Ovary (tissue), 3 donors: ENCODE data around the gene TMEM109.

Experiments used
- EP300 ChIP-seq: sonication (generic); formaldehyde crosslinking; IDR thresholded peaks from one replicate; pipeline ENCODE4 v1.6.1; 2017; ENCODE audit warnings: antibody characterized with exemption
- POLR2A ChIP-seq: fragments of 450-650 bp; IDR thresholded peaks from one replicate; pipeline ENCODE4 v1.6.1; 2017; ENCODE audit warnings: antibody characterized with exemption, mild to moderate bottlenecking, moderate library complexity
- TF ChIP-seq, protein P1 (sequence below), 3 donors: fragments of 450-650 bp in 2 of 3; fragments of 200-600 bp in 1 of 3; IDR thresholded peaks; one replicate each; pipeline versions ENCODE4 v1.5.1 to v1.8.0; 2016 to 2022; ENCODE audit warnings: antibody characterized with exemption in 3 of 3, mild to moderate bottlenecking in 1 of 3
- donor health status: DM: no; HTN: no; CAD: no.

DNA sequence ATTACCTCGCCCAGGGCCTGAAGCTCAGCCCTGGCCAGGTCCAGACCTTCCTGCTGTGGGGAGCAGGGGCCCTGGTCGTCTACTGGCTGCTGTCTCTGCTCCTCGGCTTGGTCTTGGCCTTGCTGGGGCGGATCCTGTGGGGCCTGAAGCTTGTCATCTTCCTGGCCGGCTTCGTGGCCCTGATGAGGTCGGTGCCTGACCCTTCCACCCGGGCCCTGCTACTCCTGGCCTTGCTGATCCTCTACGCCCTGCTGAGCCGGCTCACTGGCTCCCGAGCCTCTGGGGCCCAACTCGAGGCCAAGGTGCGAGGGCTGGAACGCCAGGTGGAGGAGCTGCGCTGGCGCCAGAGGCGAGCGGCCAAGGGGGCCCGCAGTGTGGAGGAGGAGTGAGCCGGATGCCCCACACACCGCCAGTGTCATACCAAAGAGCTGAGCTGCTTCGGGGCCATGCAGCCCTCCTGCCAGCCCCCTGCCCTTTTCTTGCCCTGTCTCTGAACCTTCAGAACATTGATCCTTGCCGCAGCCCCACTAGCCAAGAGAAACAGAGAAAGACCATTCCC lies 7.9 kb downstream of the TMEM109 start:
- TF ChIP-seq POLR2A (no peak), EP300 (no peak)
- TF ChIP-seq, protein P1, sequence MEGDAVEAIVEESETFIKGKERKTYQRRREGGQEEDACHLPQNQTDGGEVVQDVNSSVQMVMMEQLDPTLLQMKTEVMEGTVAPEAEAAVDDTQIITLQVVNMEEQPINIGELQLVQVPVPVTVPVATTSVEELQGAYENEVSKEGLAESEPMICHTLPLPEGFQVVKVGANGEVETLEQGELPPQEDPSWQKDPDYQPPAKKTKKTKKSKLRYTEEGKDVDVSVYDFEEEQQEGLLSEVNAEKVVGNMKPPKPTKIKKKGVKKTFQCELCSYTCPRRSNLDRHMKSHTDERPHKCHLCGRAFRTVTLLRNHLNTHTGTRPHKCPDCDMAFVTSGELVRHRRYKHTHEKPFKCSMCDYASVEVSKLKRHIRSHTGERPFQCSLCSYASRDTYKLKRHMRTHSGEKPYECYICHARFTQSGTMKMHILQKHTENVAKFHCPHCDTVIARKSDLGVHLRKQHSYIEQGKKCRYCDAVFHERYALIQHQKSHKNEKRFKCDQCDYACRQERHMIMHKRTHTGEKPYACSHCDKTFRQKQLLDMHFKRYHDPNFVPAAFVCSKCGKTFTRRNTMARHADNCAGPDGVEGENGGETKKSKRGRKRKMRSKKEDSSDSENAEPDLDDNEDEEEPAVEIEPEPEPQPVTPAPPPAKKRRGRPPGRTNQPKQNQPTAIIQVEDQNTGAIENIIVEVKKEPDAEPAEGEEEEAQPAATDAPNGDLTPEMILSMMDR (IDR thresholded peaks at IDR 0.05): no peak
